HL-60/S4 treated with phorbol 12-myristate 13-acetate at 8.2 ng/mL for 4 days and 3 days (cell line): ENCODE data around the gene PGRMC1.
"Not testable (repeated sequence)": the region's sequence is repeated elsewhere in the genome, so short reads cannot be mapped to it uniquely, and the experiment has no call there.

Experiments used
- in situ Hi-C: fragments of 300-500 bp; cut with MboI; formaldehyde crosslinking; loops from 2 replicates; pipeline ENCODE4 v1.15.0; 2022; ENCODE audit warnings: low sequenced_read_pairs

PGRMC1 gene

DNA sequence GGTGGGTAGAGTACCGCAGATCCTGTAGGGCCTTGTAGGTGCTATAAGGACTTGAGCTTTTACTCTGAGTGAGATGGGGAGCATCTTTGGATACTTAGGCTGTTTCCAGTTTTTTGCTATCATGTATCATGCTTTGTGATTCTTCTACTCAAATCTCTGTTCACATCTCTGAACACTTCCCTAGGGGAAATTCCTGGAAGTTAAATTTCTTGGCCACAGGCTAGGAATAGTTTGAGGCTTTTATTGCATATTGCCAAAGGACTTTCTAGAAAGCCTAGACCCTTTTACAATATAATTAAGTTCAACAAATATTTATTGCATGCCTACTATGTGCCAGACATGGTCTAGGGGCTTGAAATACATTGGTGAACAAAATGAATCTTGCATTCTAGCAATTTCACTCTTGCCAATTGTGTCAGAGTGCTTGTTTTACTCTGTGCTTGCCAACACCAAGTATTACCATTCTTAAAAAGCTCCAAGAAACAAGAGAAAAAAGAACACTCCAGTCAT lies 4.1 kb upstream of the PGRMC1 start:
- in situ Hi-C loops: no loop called here

DNA sequence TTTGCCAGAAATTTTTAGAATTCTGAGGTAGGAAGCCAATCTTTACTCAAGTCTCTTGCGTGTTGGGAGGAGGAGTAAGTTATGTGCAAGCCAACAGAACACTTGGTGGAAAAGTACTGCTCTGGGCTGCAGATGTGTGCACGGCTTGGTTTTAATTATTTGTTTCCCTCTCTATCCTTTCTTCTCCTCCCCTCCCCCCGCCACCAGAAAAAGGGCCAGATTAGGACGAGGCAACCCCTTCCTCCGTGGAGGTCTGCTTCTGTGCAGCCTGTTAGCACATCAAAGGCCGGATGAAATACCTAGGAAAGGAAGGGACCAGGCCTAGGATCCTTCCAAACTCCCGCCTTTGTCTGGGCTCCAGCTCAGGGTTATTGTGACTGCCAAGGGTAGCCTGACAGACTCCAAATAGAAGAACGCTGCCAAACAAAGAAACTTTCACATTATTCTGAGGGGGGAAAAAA lies 1.0 kb upstream of the PGRMC1 start:
- in situ Hi-C loops: no loop called here

GRCh38 chrX:119236623-119237561 lies 807 bp downstream of the PGRMC1 start:
- in situ Hi-C loops: no loop called here

DNA sequence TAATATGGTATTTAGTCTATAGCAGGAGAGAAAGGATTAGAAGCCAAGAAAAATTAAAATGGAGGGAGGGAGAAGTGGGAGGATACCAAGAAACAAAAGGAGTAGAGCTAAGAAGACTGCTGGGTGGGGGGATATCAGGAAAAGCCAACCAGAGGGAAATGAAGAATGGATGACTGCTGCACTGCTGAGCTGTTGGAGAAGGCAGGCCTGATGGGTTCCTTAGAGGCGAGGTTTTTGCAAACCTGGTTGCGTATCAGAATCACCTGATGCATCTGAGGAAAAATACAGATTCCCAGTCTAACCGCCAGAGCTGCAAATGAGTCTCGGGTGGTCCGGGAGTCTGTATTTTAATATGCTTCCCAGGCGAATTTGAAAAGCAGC lies 1.5 kb downstream of the PGRMC1 start:
- in situ Hi-C loops: no loop called here

GRCh38 chrX:119238557-119238956 lies 2.5 kb downstream of the PGRMC1 start:
- in situ Hi-C loops: no loop called here

GRCh38 chrX:119240356-119240755 lies 4.3 kb downstream of the PGRMC1 start:
- in situ Hi-C loops: no loop called here

- in situ Hi-C loops: no loop called here
These were observed 11.6 kb downstream of the PGRMC1 start for GRCh38 chrX:119247702-119248101.

- in situ Hi-C loops: no loop called here
These were observed 13.8 kb downstream of the PGRMC1 start for GRCh38 chrX:119249891-119250290.

- in situ Hi-C loops: no loop called here
These were observed 15.3 kb downstream of the PGRMC1 start for GRCh38 chrX:119251386-119251785.

DNA sequence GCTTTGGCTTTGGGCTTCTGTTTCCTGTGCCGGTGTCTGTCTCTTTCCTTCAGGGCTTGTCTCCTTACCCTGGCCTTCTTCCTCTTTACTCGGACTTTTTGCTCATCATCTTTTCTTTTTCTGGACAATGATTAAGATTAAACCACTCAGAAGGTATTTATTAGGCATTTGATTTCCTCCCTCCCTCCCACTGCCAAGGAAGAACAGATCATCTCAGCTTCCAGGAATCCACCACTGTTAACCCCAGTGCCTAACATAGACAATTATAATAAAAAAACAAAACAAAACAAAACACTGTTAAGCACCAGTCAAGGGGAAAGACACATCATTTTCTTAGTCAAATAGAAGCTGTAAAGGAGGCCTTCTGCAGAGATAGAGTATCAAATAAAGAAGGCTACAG lies 16.6 kb downstream of the PGRMC1 start:
- in situ Hi-C loops: no loop called here

GRCh38 chrX:119266364-119266995 lies 30.4 kb downstream of the PGRMC1 start:
- in situ Hi-C loops: no loop called here

GRCh38 chrX:119267115-119267514 lies 31.0 kb downstream of the PGRMC1 start:
- in situ Hi-C loops: not testable (repeated sequence)

- in situ Hi-C loops: no loop called here
These were observed 36.9 kb downstream of the PGRMC1 start for GRCh38 chrX:119272882-119273419.

GRCh38 chrX:119273420-119274192 lies 37.5 kb downstream of the PGRMC1 start:
- in situ Hi-C loops: no loop called here

- in situ Hi-C loops: not testable (repeated sequence)
These were observed 46.3 kb downstream of the PGRMC1 start for GRCh38 chrX:119282347-119282746.

DNA sequence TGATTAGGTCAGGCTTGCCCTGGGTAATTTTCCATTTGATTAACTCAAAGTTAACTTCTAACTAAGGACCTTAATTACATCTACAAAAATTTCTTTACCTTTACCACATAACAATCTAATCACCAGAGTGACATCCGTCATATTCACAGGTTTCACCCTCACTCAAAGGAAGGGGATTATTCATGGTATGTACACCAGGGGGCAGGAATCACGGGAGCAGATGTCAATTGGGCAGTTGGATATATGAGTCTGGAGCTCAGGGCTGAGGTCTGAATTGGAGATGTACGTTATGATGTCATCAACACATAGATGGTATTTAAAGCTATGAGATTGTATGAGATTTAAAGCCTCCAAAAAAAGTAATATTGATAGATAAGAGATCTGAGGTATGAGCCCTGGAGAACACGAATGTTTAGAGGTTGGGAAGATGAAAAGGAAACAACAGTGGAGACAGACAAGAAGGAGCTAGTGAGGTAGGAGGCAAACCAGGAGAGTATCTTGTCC lies 52.9 kb downstream of the PGRMC1 start:
- in situ Hi-C loops: no loop called here

- in situ Hi-C loops: no loop called here
These were observed 54.4 kb downstream of the PGRMC1 start for GRCh38 chrX:119290476-119290875.

- in situ Hi-C loops: not testable (repeated sequence)
These were observed 55.2 kb downstream of the PGRMC1 start for GRCh38 chrX:119291246-119291645.

GRCh38 chrX:119292445-119292844 lies 56.4 kb downstream of the PGRMC1 start:
- in situ Hi-C loops: no loop called here
